Activated CD8-positive, alpha-beta T cell treated with anti-CD3 and anti-CD28 coated beads for 36 hours (primary cell): ENCODE results near the gene SMIM27. TPM values are rescaled to one million over a fixed set of nuclear protein-coding genes. Genes with fewer than 3 reads are reported as not detected.
A peak's percentile ranks its signal among the peaks of the same experiment; 100 is the strongest.

ENCODE experiments used
- ATAC-seq: fragments of 200-7000 bp; cut with Tn5 transposase; one replicate; pipeline ENCODE4 v1.10.0; 2021; ENCODE audit warnings: mild to moderate bottlenecking, moderate library complexity
- CTCF ChIA-PET: fragments of 350-600 bp; sonication (Branson Sonifier 250); formaldehyde crosslinking; loops from one replicate; lab custom pipeline; 2021; ENCODE audit warnings: antibody characterized with exemption; lab: Charles Lee
- POLR2A ChIA-PET: fragments of 350-600 bp; sonication (Branson Sonifier 250); formaldehyde crosslinking; loops from one replicate; lab custom pipeline; 2021; ENCODE audit warnings: antibody characterized with exemption; lab: Charles Lee
- DNase-seq: peaks from one replicate; pipeline ENCODE4 v3.0.0-alpha.2; 2020
- H3K27ac Mint-ChIP-seq: one replicate; pipeline ENCODE4 v1.8.0; 2021; ENCODE audit warnings: mild to moderate bottlenecking, mixed read lengths
- H3K27me3 Mint-ChIP-seq: one replicate; pipeline ENCODE4 v1.8.0; 2021; ENCODE audit warnings: mixed read lengths
- H3K36me3 Mint-ChIP-seq: one replicate; pipeline ENCODE4 v1.8.0; 2021; ENCODE audit warnings: low read depth, mixed read lengths
- H3K4me1 Mint-ChIP-seq: one replicate; pipeline ENCODE4 v1.8.0; 2021; ENCODE audit warnings: low read depth, mixed read lengths
- H3K4me3 Mint-ChIP-seq: one replicate; pipeline ENCODE4 v1.8.0; 2021; ENCODE audit warnings: mild to moderate bottlenecking, moderate library complexity, mixed read lengths
- H3K9me3 Mint-ChIP-seq: one replicate; pipeline ENCODE4 v1.8.0; 2021; ENCODE audit warnings: mixed read lengths
- intact Hi-C: fragments of 100-400 bp; cut with micrococcal nuclease; formaldehyde crosslinking; loops from one replicate; pipeline ENCODE4 v1.10.0; 2022
- total RNA-seq, 2 experiments: library from RNA; stranded (reverse); gene quantifications; one replicate each; pipeline ENCODE4 v1.2.3, GENCODE V29; 2021
- TF ChIP-seq, protein P1 (sequence below): fragments of 200-600 bp; IDR thresholded peaks from one replicate; pipeline ENCODE4 v1.8.0; 2022; ENCODE audit warnings: antibody characterized with exemption, mild to moderate bottlenecking

The SMIM27 gene
- total RNA-seq, 2 experiments from 2014 or later, result 28.0 to 30.9 TPM

DNA sequence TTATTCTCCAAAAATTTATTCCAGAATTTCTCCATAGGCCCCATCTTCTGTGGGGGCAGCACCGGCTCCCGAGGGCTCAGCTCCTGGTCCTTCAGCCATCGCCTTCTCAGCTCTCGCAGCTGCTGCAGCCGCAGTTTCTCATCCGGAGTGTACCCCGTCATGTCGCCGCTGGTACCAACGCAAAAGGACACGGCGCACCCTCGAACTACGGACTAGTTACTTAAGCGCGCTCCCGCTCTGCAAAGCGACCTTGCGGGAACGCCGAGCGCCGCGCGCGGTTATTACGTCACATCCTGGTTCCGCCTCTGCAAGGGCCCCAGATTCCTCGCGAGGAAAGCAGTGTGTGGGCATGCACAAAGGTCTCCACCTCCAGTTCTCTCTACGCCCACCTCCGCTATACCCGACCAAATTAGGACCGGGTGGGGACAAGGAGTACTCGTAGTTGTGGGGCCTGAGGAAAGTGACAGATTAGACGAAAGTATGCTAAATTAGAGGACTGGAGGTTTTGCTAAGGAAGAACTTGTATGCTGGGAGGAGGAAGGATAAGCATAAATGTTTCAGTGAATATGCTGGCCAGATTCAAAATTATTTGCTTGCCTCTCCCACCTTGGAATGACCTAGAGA is 20.9 kb downstream of the SMIM27 start, which contains the start of gene NDUFB6:
Gene NDUFB6, minus strand, starts transcription at position 260 of the 624 bp plus-strand sequence. Its CDS starts 99 bp downstream, at position 161.
- peaks cover 28% of the 10 kb centered on the region for H3K4me1 Mint-ChIP-seq
- peak within 1 kb of the TSS; percentile 96 for H3K4me3 Mint-ChIP-seq
- intact Hi-C loops, result loop anchor here (1.0 to 10.0 kb wide), 2 partner anchors 21 to 48 kb away; partner anchors contain the start of genes RIGI, SMIM27 and TOPORS
- H3K9me3 Mint-ChIP-seq, result no peaks in the 10 kb centered on the region
- TF ChIP-seq, protein P1, sequence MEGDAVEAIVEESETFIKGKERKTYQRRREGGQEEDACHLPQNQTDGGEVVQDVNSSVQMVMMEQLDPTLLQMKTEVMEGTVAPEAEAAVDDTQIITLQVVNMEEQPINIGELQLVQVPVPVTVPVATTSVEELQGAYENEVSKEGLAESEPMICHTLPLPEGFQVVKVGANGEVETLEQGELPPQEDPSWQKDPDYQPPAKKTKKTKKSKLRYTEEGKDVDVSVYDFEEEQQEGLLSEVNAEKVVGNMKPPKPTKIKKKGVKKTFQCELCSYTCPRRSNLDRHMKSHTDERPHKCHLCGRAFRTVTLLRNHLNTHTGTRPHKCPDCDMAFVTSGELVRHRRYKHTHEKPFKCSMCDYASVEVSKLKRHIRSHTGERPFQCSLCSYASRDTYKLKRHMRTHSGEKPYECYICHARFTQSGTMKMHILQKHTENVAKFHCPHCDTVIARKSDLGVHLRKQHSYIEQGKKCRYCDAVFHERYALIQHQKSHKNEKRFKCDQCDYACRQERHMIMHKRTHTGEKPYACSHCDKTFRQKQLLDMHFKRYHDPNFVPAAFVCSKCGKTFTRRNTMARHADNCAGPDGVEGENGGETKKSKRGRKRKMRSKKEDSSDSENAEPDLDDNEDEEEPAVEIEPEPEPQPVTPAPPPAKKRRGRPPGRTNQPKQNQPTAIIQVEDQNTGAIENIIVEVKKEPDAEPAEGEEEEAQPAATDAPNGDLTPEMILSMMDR, result no peak
- peak within 1 kb of the TSS; percentile 94 for H3K27ac Mint-ChIP-seq
- DNase-seq (peak; percentile 98), ATAC-seq (peak; percentile 80)
- ChIA-PET CTCF (interaction anchor here (0.6 to 5.9 kb wide), 13 partner anchors 11 to 426 kb away, joined by 3 to 123 read pairs (median 8); partner anchors contain the start of genes ACO1 and RIGI), POLR2A (interaction anchor here (1.0 to 2.4 kb wide), 3 partner anchors 19 to 47 kb away, joined by 3 to 13 read pairs (median 3); partner anchors contain the start of genes RIGI, SMIM27 and TOPORS)
- H3K27me3 Mint-ChIP-seq, result no peaks in the 10 kb centered on the region
- H3K36me3 Mint-ChIP-seq, result peaks cover 9% of the 10 kb centered on the region

DNA sequence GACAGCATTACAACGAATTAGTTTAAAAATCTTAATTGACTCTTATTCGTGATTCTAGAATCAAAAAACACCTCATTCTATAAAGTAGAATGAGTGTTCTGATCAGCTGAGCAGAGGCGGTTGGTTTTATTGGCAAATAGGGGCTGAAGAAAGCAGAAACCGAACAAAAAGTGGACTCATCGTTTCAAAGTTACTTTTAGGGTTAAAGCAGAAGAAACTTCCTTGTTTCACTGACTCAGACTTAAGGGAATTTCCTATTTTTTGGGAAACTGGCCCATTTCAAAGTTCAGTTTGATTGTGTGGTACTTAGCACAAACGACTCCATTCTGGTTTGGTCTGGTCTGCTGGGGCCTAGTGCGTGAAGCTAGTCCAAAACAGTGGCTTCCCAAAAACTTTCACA is 21.7 kb downstream of the SMIM27 start:
- peak overlapping the region; percentile 94 for H3K27ac Mint-ChIP-seq
- intact Hi-C loops, result loop anchor here (1.0 to 10.0 kb wide), 2 partner anchors 22 to 49 kb away; partner anchors contain the start of genes RIGI, SMIM27 and TOPORS
- POLR2A ChIA-PET, result interaction anchor here (1.0 to 2.4 kb wide), 2 partner anchors 22 to 48 kb away, joined by 3 to 13 read pairs; partner anchors contain the start of genes RIGI, SMIM27 and TOPORS
- peaks cover 24% of the 10 kb centered on the region for H3K4me1 Mint-ChIP-seq
- TF ChIP-seq, protein P1, result no peak
- no peak for DNase-seq
- no peaks in the 10 kb centered on the region for H3K9me3 Mint-ChIP-seq
- CTCF ChIA-PET, result interaction anchor here (0.6 to 5.9 kb wide), 11 partner anchors 14 to 425 kb away, joined by 3 to 123 read pairs (median 4); partner anchors contain the start of genes ACO1, RIGI, SMIM27 and TOPORS
- no peak for ATAC-seq
- H3K36me3 Mint-ChIP-seq, result peaks cover 5% of the 10 kb centered on the region
- peaks cover 4% of the 10 kb centered on the region for H3K27me3 Mint-ChIP-seq
- peak overlapping the region; percentile 96 for H3K4me3 Mint-ChIP-seq

DNA sequence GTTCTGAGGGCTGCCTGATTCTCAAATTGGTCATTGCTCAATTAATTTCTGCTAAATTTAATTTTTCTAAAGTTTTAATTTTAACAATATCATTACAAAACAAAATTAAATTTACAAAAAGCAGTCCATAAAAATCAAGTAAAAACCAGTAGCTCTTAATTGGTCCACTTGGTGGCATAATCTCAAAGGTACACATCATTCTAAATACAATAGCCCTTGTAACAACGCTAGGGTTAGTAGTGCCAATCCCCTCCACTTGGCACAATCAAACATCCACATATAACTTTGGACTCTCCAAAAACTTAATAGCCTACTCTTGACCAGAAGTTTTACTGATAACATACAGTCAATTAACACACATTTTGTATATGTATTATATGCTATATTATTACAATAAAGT is 22.7 kb downstream of the SMIM27 start:
- no peak overlapping the region for H3K27ac Mint-ChIP-seq
- H3K27me3 Mint-ChIP-seq, result peaks cover 4% of the 10 kb centered on the region
- H3K9me3 Mint-ChIP-seq, result no peaks in the 10 kb centered on the region
- no peak for ATAC-seq
- H3K36me3 Mint-ChIP-seq, result peaks cover 5% of the 10 kb centered on the region
- DNase-seq, result no peak
- ChIA-PET CTCF (interaction anchor here (1.0 to 5.9 kb wide), 8 partner anchors 13 to 215 kb away, joined by 3 to 123 read pairs (median 7); partner anchors contain the start of genes ACO1, SMIM27 and TOPORS), POLR2A (no interaction called here)
- intact Hi-C loops, result loop anchor here (10.0 kb wide), 1 partner anchor 50 kb away; the partner anchor contains the start of gene RIGI
- H3K4me1 Mint-ChIP-seq, result peaks cover 24% of the 10 kb centered on the region
- H3K4me3 Mint-ChIP-seq, result no peak overlapping the region
- TF ChIP-seq, protein P1, result no peak

DNA sequence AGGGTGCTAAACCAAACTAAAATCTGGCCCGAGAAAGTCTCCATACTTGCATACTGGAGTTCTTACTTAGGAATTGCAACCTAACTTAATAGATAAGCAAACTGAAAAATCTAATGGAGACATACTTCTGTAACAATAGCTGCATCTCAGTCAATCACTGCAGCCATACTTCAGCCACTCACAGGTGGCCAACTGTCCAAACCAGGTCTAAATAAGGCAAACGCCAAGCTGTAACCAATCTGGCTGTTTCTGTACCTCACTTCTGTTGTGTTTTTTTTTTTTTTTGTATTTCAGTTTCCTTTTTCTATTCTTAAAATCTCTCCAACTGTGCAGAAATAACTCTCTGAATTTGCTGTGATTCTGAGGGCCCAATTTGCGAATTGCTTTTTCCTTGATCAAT is 25.2 kb downstream of the SMIM27 start:
- H3K4me1 Mint-ChIP-seq, result peaks cover 11% of the 10 kb centered on the region
- TF ChIP-seq, protein P1, result no peak
- no peaks in the 10 kb centered on the region for H3K9me3 Mint-ChIP-seq
- ATAC-seq, result no peak
- no peak overlapping the region for H3K27ac Mint-ChIP-seq
- H3K27me3 Mint-ChIP-seq, result peaks cover 6% of the 10 kb centered on the region
- no peak overlapping the region for H3K4me3 Mint-ChIP-seq
- ChIA-PET CTCF (interaction anchor here (2.2 to 10.0 kb wide), 4 partner anchors 11 to 200 kb away, joined by 9 to 477 read pairs (median 71); partner anchors contain the start of gene ACO1), POLR2A (interaction anchor here (1.6 kb wide), 1 partner anchor 198 kb away, joined by 3 read pairs; no protein-coding TSS in a partner anchor)
- H3K36me3 Mint-ChIP-seq, result no peaks in the 10 kb centered on the region
- no peak for DNase-seq
- intact Hi-C loops, result loop anchor here (10.0 kb wide), 1 partner anchor 53 kb away; the partner anchor contains the start of gene RIGI
